H9 (cell line): ENCODE data around the gene DLX2. TPM values are rescaled to one million over a fixed set of nuclear protein-coding genes. Genes with fewer than 3 reads are reported as not detected.

Experiments
- DNase-seq: peaks from one replicate; pipeline ENCODE4 v3.0.0-alpha.2; 2017
- H2AFZ ChIP-seq: one replicate; pipeline ENCODE4 v1.6.1; 2013; ENCODE audit warnings: mild to moderate bottlenecking, low read length, control low read depth, moderate library complexity
- H2AK5ac ChIP-seq: 2 replicates; pipeline ENCODE4 v1.6.1; 2013; ENCODE audit warnings: low read length, control low read depth, mixed read lengths; ENCODE audit not compliant: insufficient read length
- H2BK120ac ChIP-seq: one replicate; pipeline ENCODE4 v1.6.1; 2013; ENCODE audit warnings: low read depth, mild to moderate bottlenecking, low read length, control low read depth, inconsistent platforms; ENCODE audit not compliant: poor library complexity, severe bottlenecking
- H2BK12ac ChIP-seq: 2 replicates; pipeline ENCODE4 v1.6.1; 2013; ENCODE audit warnings: low read length, control low read depth, mixed read lengths, low read depth; ENCODE audit not compliant: insufficient read length
- H2BK15ac ChIP-seq: 2 replicates; pipeline ENCODE4 v1.6.1; 2013; ENCODE audit warnings: low read depth, low read length, control low read depth
- H2BK20ac ChIP-seq: one replicate; pipeline ENCODE4 v1.6.1; 2013; ENCODE audit warnings: low read depth, mild to moderate bottlenecking, low read length, control low read depth, inconsistent platforms; ENCODE audit not compliant: poor library complexity, severe bottlenecking
- H2BK5ac ChIP-seq: 2 replicates; pipeline ENCODE4 v1.6.1; 2013; ENCODE audit warnings: low read length, control low read depth, mixed read lengths; ENCODE audit not compliant: insufficient read length
- H3K14ac ChIP-seq: 2 replicates; pipeline ENCODE4 v1.6.1; 2013; ENCODE audit warnings: low read length, control low read depth; ENCODE audit not compliant: insufficient read depth
- H3K18ac ChIP-seq: 2 replicates; pipeline ENCODE4 v1.6.1; 2013; ENCODE audit warnings: low read depth, mild to moderate bottlenecking, mixed read lengths, low read length, control low read depth; ENCODE audit not compliant: insufficient read length
- H3K23ac ChIP-seq: 2 replicates; pipeline ENCODE4 v1.6.1; 2013; ENCODE audit warnings: low read length, control low read depth, mixed read lengths, low read depth; ENCODE audit not compliant: insufficient read length
- H3K23me2 ChIP-seq: 2 replicates; pipeline ENCODE4 v1.6.1; 2013; ENCODE audit warnings: low read depth, mild to moderate bottlenecking, mixed read lengths, low read length, control low read depth; ENCODE audit not compliant: insufficient read length, poor library complexity, severe bottlenecking
- H3K27ac ChIP-seq: 2 replicates; pipeline ENCODE4 v1.5.1; 2013; ENCODE audit warnings: low read length, control low read depth, mixed read lengths, low read depth; ENCODE audit not compliant: insufficient read length
- H3K27me3 ChIP-seq: 2 replicates; pipeline ENCODE4 v1.6.1; 2013; ENCODE audit warnings: low read length, control low read depth, inconsistent platforms; ENCODE audit not compliant: insufficient read depth
- H3K4ac ChIP-seq: 2 replicates; pipeline ENCODE4 v1.6.1; 2013; ENCODE audit warnings: low read depth, mild to moderate bottlenecking, control low read depth, inconsistent platforms, low read length, moderate library complexity
- H3K4me1 ChIP-seq: 2 replicates; pipeline ENCODE4 v1.6.1; 2013; ENCODE audit warnings: low read length, control low read depth, inconsistent platforms; ENCODE audit not compliant: insufficient read depth
- H3K4me2 ChIP-seq: 2 replicates; pipeline ENCODE4 v1.6.1; 2013; ENCODE audit warnings: low read length, control low read depth, mixed read lengths; ENCODE audit not compliant: insufficient read length, insufficient read depth
- H3K56ac ChIP-seq: 2 replicates; pipeline ENCODE4 v1.6.1; 2013; ENCODE audit warnings: low read depth, mild to moderate bottlenecking, mixed read lengths, low read length, control low read depth; ENCODE audit not compliant: insufficient read length
- H3K79me1 ChIP-seq: 2 replicates; pipeline ENCODE4 v1.6.1; 2013; ENCODE audit warnings: low read depth, mild to moderate bottlenecking, moderate library complexity, low read length, control low read depth, inconsistent platforms; ENCODE audit not compliant: insufficient read depth, poor library complexity, severe bottlenecking
- H3K79me2 ChIP-seq: 2 replicates; pipeline ENCODE4 v1.6.1; 2013; ENCODE audit warnings: low read length, control low read depth, inconsistent platforms; ENCODE audit not compliant: insufficient read depth
- H3K9ac ChIP-seq: 2 replicates; pipeline ENCODE4 v1.6.1; 2013; ENCODE audit warnings: low read length, control low read depth, mixed read lengths; ENCODE audit not compliant: insufficient read length; ENCODE audit errors: extremely low read depth
- H3K9me3 ChIP-seq: one replicate; pipeline ENCODE4 v1.6.1; 2013; ENCODE audit warnings: low read depth, low read length, inconsistent platforms; ENCODE audit not compliant: control insufficient read depth
- H3T11ph ChIP-seq: one replicate; pipeline ENCODE4 v1.6.1; 2013; ENCODE audit warnings: mild to moderate bottlenecking, low read length, control low read depth, inconsistent platforms
- H4K20me1 ChIP-seq: one replicate; pipeline ENCODE4 v1.6.1; 2013; ENCODE audit not compliant: control insufficient read depth, insufficient read length, insufficient read depth
- H4K5ac ChIP-seq: 2 replicates; pipeline ENCODE4 v1.6.1; 2013; ENCODE audit warnings: low read depth, mild to moderate bottlenecking, mixed read lengths, low read length, control low read depth; ENCODE audit not compliant: insufficient read length
- H4K8ac ChIP-seq: replicated peaks from 2 replicates; pipeline ENCODE4 v1.6.1; 2013; ENCODE audit warnings: low read length, control low read depth, mixed read lengths, low read depth; ENCODE audit not compliant: insufficient read length
- H4K91ac ChIP-seq: 2 replicates; pipeline ENCODE4 v1.6.1; 2013; ENCODE audit warnings: low read depth, mild to moderate bottlenecking, moderate library complexity, mixed read lengths, low read length, control low read depth; ENCODE audit not compliant: insufficient read length
- H3K27ac Mint-ChIP-seq, 3 experiments: 2 replicates in 2 of 3; 3 replicates in 1 of 3; pipeline ENCODE4 v1.8.0; 2020 to 2021; ENCODE audit warnings: mixed read lengths in 3 of 3, mild to moderate bottlenecking in 1 of 3, moderate library complexity in 1 of 3
- H3K27me3 Mint-ChIP-seq: 2 replicates; pipeline ENCODE4 v1.8.0; 2021; ENCODE audit warnings: low read depth, mild to moderate bottlenecking, moderate library complexity, mixed read lengths
- H3K36me3 Mint-ChIP-seq, 3 experiments: 2 replicates in 2 of 3; 3 replicates in 1 of 3; pipeline ENCODE4 v1.8.0; 2020 to 2021; ENCODE audit warnings: low read depth in 3 of 3, mixed read lengths in 3 of 3; ENCODE audit not compliant: insufficient read depth in 1 of 3
- H3K4me1 Mint-ChIP-seq, 2 experiments: 2 replicates each; pipeline ENCODE4 v1.8.0; 2020; ENCODE audit warnings: mixed read lengths in 2 of 2
- H3K4me3 Mint-ChIP-seq, 2 experiments: 2 replicates in 1 of 2; 3 replicates in 1 of 2; pipeline ENCODE4 v1.8.0; 2020 to 2021; ENCODE audit warnings: mild to moderate bottlenecking in 2 of 2, mixed read lengths in 2 of 2, moderate library complexity in 1 of 2
- H3K9me3 Mint-ChIP-seq, 2 experiments: 2 replicates in 1 of 2; 3 replicates in 1 of 2; pipeline ENCODE4 v1.8.0; 2020; ENCODE audit warnings: mild to moderate bottlenecking in 2 of 2, mixed read lengths in 2 of 2, moderate library complexity in 1 of 2
- CTCF ChIP-seq: fragments of 200-600 bp; sonication (generic); conservative IDR thresholded peaks from 3 replicates; pipeline ENCODE4 v1.8.0; 2021; ENCODE audit warnings: antibody characterized with exemption, mild to moderate bottlenecking
- WGBS: extraction: QIAGEN DNeasy Blood & Tissue Kit; methylation state at CpG from one replicate; pipeline ENCODE4 v1.1.7; 2013; ENCODE audit warnings: missing lambda C conversion rate, low lambda C conversion rate, mixed read lengths; ENCODE audit not compliant: insufficient read length; ENCODE audit errors: extremely low coverage; 5-methylcytosine and 5-hydroxymethylcytosine counted together
- total RNA-seq: library from RNA; stranded (reverse); gene quantifications from 2 replicates; pipeline ENCODE4 v1.2.1, GENCODE V29; 2021

The DLX2 gene
- total RNA-seq, 1 experiment from 2014 or later = not detected

DNA sequence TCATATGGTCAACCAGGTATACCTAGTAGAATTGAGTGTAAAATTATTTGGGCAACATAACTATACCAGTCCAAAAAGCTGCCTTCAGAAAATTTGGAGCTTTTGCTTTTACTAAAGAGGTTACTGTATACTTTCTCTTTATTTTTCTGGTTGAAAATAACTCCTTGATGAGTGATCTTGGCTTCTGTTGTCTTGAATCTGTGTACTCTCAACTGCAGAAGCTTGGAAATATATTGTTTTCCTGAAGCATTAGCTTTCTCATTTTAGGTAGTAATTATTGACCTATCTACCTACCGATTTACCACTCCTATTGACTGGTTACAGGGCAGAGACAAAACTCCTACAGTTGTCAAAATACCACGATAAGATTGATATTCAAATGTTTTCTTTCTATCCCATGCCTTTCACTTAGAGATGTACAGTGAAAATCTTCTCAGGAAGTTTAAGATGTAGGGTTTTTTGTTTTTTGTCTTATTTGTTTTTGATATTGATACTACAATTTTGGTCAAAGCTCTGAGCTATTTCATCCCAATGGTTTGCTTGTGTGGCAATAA lies 53.1 kb downstream of the DLX2 start:
- no peaks in the 10 kb centered on the region for H3K79me1 ChIP-seq
- Mint-ChIP-seq H3K27me3 (no peaks in the 10 kb centered on the region), H3K27ac (no peak overlapping the region), H3K9me3 (no peaks in the 10 kb centered on the region), H3K4me3 (no peak overlapping the region), H3K36me3 (no peaks in the 10 kb centered on the region), H3K4me1 (no peaks in the 10 kb centered on the region)
- no peaks in the 10 kb centered on the region for H3K79me2 ChIP-seq
- no peak for DNase-seq
- no peak overlapping the region for H3K18ac ChIP-seq
- no peak overlapping the region for H2BK20ac ChIP-seq
- no peak overlapping the region for H4K5ac ChIP-seq
- H3K23ac ChIP-seq = no peak overlapping the region
- H3K9ac ChIP-seq = no peak overlapping the region
- H2AFZ ChIP-seq = no peak overlapping the region
- no peaks in the 10 kb centered on the region for H4K20me1 ChIP-seq
- H3K4me1 ChIP-seq = no peaks in the 10 kb centered on the region
- H2AK5ac ChIP-seq = no peak overlapping the region
- H2BK120ac ChIP-seq = no peak overlapping the region
- no peaks in the 10 kb centered on the region for H3K23me2 ChIP-seq
- no peak for TF ChIP-seq CTCF
- H3K27me3 ChIP-seq = no peaks in the 10 kb centered on the region
- H2BK15ac ChIP-seq = no peak overlapping the region
- no CpG with 5 or more reads among the region's 2 CpGs for WGBS
- H2BK5ac ChIP-seq = no peak overlapping the region
- no peak overlapping the region for H3K4ac ChIP-seq
- H4K8ac ChIP-seq = no peak overlapping the region
- no peaks in the 10 kb centered on the region for H3K9me3 ChIP-seq
- H4K91ac ChIP-seq = no peak overlapping the region
- no peak overlapping the region for H3K4me2 ChIP-seq
- no peak overlapping the region for H3K56ac ChIP-seq
- no peak overlapping the region for H3K27ac ChIP-seq
- no peak overlapping the region for H3K14ac ChIP-seq
- no peak overlapping the region for H3T11ph ChIP-seq
- H2BK12ac ChIP-seq = no peak overlapping the region

Other genes starting within 250 kb of the DLX2 start
- gene SLC25A12, start 208.7 kb downstream of the DLX2 start, total RNA-seq = 10.1 and 10.8 TPM in 2 replicates
- gene HAT1, start 180.4 kb downstream of the DLX2 start, total RNA-seq = 73.0 and 75.0 TPM in 2 replicates
- gene METAP1D, start 102.9 kb downstream of the DLX2 start, total RNA-seq = 5.2 and 6.4 TPM in 2 replicates
- gene DLX1, start 17.4 kb downstream of the DLX2 start, total RNA-seq = not detected in 2 replicates